Body of pancreas (tissue), 4 donors: ENCODE data around the gene RFWD3. TPM values are rescaled to one million over a fixed set of nuclear protein-coding genes. Genes with fewer than 3 reads are reported as not detected.
"Not testable (repeated sequence)": the region's sequence is repeated elsewhere in the genome, so short reads cannot be mapped to it uniquely, and the experiment has no call there.

Source experiments
- ATAC-seq: fragments of 150-250 bp; one replicate; pipeline ENCODE4 v1.9.1; 2016
- DNase-seq, 4 donors: peaks; one replicate each; pipeline ENCODE4 v3.0.0-alpha.2; 2019
- H3K27ac ChIP-seq, 4 donors: fragments of 200-600 bp; sonication (generic); 1 replicate in 3 of 4; 2 replicates in 1 of 4; pipeline versions ENCODE4 v1.5.1 to v1.6.1; 2016 to 2019; ENCODE audit warnings: mild to moderate bottlenecking in 1 of 4, mixed read lengths in 1 of 4, moderate library complexity in 1 of 4
- H3K27me3 ChIP-seq, 2 donors: fragments of 200-600 bp; sonication (generic); one replicate each; pipeline ENCODE4 v1.6.0; 2016; ENCODE audit warnings: mild to moderate bottlenecking in 1 of 2
- H3K36me3 ChIP-seq, 2 donors: fragments of 200-600 bp; sonication (generic); replicated peaks in 1 of 2; 2 replicates each; pipeline ENCODE4 v1.5.1; 2016; ENCODE audit warnings: low read depth in 2 of 2; ENCODE audit not compliant: insufficient read depth in 1 of 2
- H3K4me1 ChIP-seq: fragments of 200-600 bp; sonication (generic); one replicate; pipeline ENCODE4 v1.6.0; 2016
- H3K4me3 ChIP-seq, 2 donors: fragments of 200-600 bp; sonication (generic); 1 replicate in 1 of 2; 2 replicates in 1 of 2; pipeline ENCODE4 v1.5.1; 2016 to 2019
- H3K9me3 ChIP-seq, 3 donors: fragments of 200-600 bp; sonication (generic); 1 replicate in 2 of 3; 2 replicates in 1 of 3; pipeline ENCODE4 v1.5.1; 2016
- POLR2A ChIP-seq, 3 donors: fragments of 450-650 bp; IDR thresholded peaks; one replicate each; pipeline ENCODE4 v1.6.1; 2016; ENCODE audit warnings: antibody characterized with exemption in 3 of 3, mild to moderate bottlenecking in 2 of 3
- WGBS, 2 donors: methylation state at CpG; one replicate each; pipeline ENCODE4 v1.1.5; 2017; 5-methylcytosine and 5-hydroxymethylcytosine counted together
- intact Hi-C: fragments of 100-400 bp; cut with DNase I; formaldehyde crosslinking; loops from one replicate; pipeline ENCODE4 v1.15.1; 2023
- total RNA-seq, 2 donors: library from RNA; depleted of rRNA; stranded (reverse); fragments of >200 nt; gene quantifications; one replicate each; pipeline ENCODE4 v1.1.0, GENCODE V29; 2016
- TF ChIP-seq, protein P1 (sequence below), 7 experiments: fragments of 450-650 bp in 4 of 7; fragments of 200-600 bp in 3 of 7; sonication (generic) in 3 of 7; IDR thresholded peaks; one replicate each; pipeline ENCODE4 v1.5.1; 2016 to 2019; ENCODE audit warnings: antibody characterized with exemption in 7 of 7

RFWD3 gene
- total RNA-seq, 2 donors from 2014 or later, result 10.5 to 12.2 TPM

- Histone ChIP-seq H3K4me3 (no peak overlapping the region), H3K27me3 (no peaks in the 10 kb centered on the region), H3K27ac (no peak overlapping the region), H3K36me3 (peaks cover 0 to 8% of the 10 kb centered on the region in 2 donors), H3K9me3 (no peaks in the 10 kb centered on the region), H3K4me1 (no peaks in the 10 kb centered on the region)
- 95 to 98% methylated on average over 4 of the region's 4 CpGs for WGBS, 2 donors
- ATAC-seq (no peak), DNase-seq (no peak)
- intact Hi-C loops, result no loop called here
- TF ChIP-seq POLR2A (IDR thresholded peaks at IDR 0.05), result no peak
- TF ChIP-seq, protein P1, sequence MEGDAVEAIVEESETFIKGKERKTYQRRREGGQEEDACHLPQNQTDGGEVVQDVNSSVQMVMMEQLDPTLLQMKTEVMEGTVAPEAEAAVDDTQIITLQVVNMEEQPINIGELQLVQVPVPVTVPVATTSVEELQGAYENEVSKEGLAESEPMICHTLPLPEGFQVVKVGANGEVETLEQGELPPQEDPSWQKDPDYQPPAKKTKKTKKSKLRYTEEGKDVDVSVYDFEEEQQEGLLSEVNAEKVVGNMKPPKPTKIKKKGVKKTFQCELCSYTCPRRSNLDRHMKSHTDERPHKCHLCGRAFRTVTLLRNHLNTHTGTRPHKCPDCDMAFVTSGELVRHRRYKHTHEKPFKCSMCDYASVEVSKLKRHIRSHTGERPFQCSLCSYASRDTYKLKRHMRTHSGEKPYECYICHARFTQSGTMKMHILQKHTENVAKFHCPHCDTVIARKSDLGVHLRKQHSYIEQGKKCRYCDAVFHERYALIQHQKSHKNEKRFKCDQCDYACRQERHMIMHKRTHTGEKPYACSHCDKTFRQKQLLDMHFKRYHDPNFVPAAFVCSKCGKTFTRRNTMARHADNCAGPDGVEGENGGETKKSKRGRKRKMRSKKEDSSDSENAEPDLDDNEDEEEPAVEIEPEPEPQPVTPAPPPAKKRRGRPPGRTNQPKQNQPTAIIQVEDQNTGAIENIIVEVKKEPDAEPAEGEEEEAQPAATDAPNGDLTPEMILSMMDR (IDR thresholded peaks at IDR 0.05), result no peak
Observed at GRCh38 chr16:74677868-74678267, 11.2 kb upstream of the RFWD3 start.

- Histone ChIP-seq H3K4me1 (no peaks in the 10 kb centered on the region), H3K27ac (no peak overlapping the region), H3K27me3 (no peaks in the 10 kb centered on the region), H3K9me3 (no peaks in the 10 kb centered on the region), H3K4me3 (no peak overlapping the region), H3K36me3 (peaks cover 0 to 6% of the 10 kb centered on the region in 2 donors)
- TF ChIP-seq, protein P1 (IDR thresholded peaks at IDR 0.05), result no peak
- no peak for TF ChIP-seq POLR2A (IDR thresholded peaks at IDR 0.05)
- ATAC-seq, result no peak
- intact Hi-C loops, result no loop called here
- WGBS, 2 donors, result 88 to 95% methylated on average over 3 of the region's 3 CpGs
- DNase-seq, result no peak
Observed at GRCh38 chr16:74673876-74674275, 7.2 kb upstream of the RFWD3 start.

- intact Hi-C loops, result not testable (repeated sequence)
Observed at GRCh38 chr16:74668877-74669276, 2.2 kb upstream of the RFWD3 start.

GRCh38 chr16:74667255-74667700 lies 601 bp upstream of the RFWD3 start:
- Histone ChIP-seq H3K27ac (peak overlapping the region in 1 of 4 donors; percentile 16), H3K4me1 (peaks cover 16% of the 10 kb centered on the region), H3K9me3 (no peaks in the 10 kb centered on the region), H3K36me3 (peaks cover 0 to 2% of the 10 kb centered on the region in 2 donors), H3K27me3 (no peaks in the 10 kb centered on the region), H3K4me3 (peak overlapping the region in 1 of 2 donors; percentile 53)
- DNase-seq (peak in 2 of 4 donors; percentile 19 to 33), ATAC-seq (no peak)
- TF ChIP-seq, protein P1 (IDR thresholded peaks at IDR 0.05), result no peak
- no peak for TF ChIP-seq POLR2A (IDR thresholded peaks at IDR 0.05)
- intact Hi-C loops, result no loop called here
- WGBS, 2 donors, result 0 to 1% methylated on average over 19 to 23 of the region's 23 CpGs

More at GRCh38 chr16:74668877-74669276, 2.2 kb upstream of the RFWD3 start:
- H3K4me3 ChIP-seq, DNase-seq, H3K27me3 ChIP-seq, H3K9me3 ChIP-seq, H3K27ac ChIP-seq, H3K36me3 ChIP-seq, ATAC-seq: not testable (repeated sequence)
- H3K4me1 ChIP-seq, result peaks cover 16% of the 10 kb centered on the region
- WGBS, 2 donors, result 93 to 96% methylated on average over 10 of the region's 10 CpGs

DNA sequence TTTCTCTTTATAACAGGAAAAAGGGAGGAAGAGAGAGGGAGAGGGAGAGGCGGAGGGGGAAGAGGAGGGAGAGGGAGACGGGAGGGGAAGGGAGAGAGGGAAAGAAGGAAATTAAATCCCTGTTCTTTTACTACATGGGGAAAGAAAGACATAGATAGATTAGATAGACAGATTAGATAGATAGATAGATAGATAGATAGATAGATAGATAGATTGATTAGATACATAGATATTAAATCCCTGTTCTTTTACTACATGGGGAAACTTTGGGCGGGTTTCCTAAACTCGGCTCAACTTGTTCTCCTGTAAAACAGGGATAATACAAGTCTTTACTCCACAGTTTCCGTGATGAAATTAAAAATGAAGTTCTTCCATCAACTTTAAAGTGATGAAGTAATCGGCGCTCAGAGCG lies 661 bp downstream of the RFWD3 start:
- Histone ChIP-seq H3K4me3 (peak overlapping the region; percentile 73 to 98), H3K36me3 (peaks cover 0 to 2% of the 10 kb centered on the region in 2 donors), H3K27me3 (no peaks in the 10 kb centered on the region), H3K4me1 (peaks cover 16% of the 10 kb centered on the region), H3K9me3 (no peaks in the 10 kb centered on the region), H3K27ac (peak overlapping the region in 2 of 4 donors; percentile 73 to 82)
- intact Hi-C loops, result no loop called here
- 12% methylated on average over 5 to 8 of the region's 8 CpGs for WGBS, 2 donors
- DNase-seq, result no peak
- TF ChIP-seq, protein P1 (IDR thresholded peaks at IDR 0.05), result no peak
- TF ChIP-seq POLR2A (IDR thresholded peaks at IDR 0.05), result no peak
- ATAC-seq, result no peak
